D721Med (cell line): Measurements from ENCODE around the gene CRACR2B.

Experiments used
- DNase-seq: peaks from one replicate; pipeline ENCODE4 v3.0.0; 2011; ENCODE audit warnings: low spot score; ENCODE audit not compliant: insufficient read length
- FAIRE-seq: peaks from 2 replicates; lab custom pipeline; 2011; peaks lifted over from hg19 to GRCh38; lab: Jason Lieb, UNC
- TF ChIP-seq, protein P1 (sequence below): IDR thresholded peaks from 2 replicates; pipeline ENCODE4 v1.5.1; 2012; ENCODE audit warnings: mild to moderate bottlenecking, control low read depth; ENCODE audit not compliant: insufficient read depth; ENCODE audit errors: missing control alignments

The CRACR2B gene

DNA sequence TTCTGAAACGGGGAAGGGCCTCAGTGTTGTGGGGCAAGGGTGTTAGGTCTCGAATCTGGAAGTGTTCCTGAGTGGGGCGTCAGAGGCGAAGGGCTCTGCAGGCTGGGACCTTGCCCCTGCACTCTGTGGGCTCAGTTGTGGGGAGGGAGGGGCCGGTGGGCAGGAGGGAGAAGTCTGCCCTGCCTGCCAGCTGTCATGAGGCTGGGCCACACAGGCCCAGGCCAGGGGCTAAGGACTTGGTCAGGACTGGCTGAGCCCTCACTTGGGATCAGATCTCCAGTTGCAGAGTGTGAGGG, at the start of gene CRACR2B:
TSS of gene CRACR2B (plus strand) at position 23 of the 296 bp plus-strand sequence. CDS start 689 bp downstream, outside the sequence.
- no peak for FAIRE-seq
- DNase-seq = no peak
- TF ChIP-seq, protein P1, sequence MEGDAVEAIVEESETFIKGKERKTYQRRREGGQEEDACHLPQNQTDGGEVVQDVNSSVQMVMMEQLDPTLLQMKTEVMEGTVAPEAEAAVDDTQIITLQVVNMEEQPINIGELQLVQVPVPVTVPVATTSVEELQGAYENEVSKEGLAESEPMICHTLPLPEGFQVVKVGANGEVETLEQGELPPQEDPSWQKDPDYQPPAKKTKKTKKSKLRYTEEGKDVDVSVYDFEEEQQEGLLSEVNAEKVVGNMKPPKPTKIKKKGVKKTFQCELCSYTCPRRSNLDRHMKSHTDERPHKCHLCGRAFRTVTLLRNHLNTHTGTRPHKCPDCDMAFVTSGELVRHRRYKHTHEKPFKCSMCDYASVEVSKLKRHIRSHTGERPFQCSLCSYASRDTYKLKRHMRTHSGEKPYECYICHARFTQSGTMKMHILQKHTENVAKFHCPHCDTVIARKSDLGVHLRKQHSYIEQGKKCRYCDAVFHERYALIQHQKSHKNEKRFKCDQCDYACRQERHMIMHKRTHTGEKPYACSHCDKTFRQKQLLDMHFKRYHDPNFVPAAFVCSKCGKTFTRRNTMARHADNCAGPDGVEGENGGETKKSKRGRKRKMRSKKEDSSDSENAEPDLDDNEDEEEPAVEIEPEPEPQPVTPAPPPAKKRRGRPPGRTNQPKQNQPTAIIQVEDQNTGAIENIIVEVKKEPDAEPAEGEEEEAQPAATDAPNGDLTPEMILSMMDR = no peak

- TF ChIP-seq, protein P1 = no peak
- DNase-seq = no peak
- no peak for FAIRE-seq
Measured at GRCh38 chr11:778976-779954, 48.5 kb upstream of the CRACR2B start.

DNA sequence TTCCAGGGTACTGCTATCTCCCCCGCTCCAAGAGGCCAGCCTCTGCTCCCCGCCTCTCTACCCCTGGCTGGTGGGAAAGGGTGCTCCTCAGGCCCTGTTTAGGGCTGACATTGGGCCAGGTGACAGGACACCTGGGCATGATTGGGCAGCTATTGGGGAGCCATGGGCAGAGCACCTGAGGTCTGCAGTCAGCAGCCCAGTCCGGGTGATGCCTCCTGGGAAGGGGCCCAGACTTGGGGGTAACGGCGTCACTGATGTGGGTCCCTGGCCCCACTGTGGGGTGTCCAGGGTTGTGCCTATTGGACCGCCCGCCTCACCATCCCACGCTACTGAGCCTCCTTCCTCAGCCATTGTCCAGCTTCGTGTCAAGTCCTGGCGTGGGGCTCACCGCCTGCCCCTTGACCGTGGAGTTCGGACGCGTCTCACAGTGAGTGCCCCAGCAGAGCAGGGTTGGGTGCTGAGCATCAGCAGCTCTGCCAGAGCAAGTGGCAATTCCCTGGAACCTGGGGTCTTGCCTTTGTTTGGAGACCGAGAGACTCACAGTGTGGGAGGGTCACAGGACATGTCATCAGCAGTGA, 47.7 kb upstream of the CRACR2B start:
- no peak for FAIRE-seq
- DNase-seq = no peak
- TF ChIP-seq, protein P1 = no peak

GRCh38 chr11:782264-783174, 45.2 kb upstream of the CRACR2B start:
- DNase-seq (no peak), FAIRE-seq (no peak)
- TF ChIP-seq, protein P1 = no peak

- DNase-seq = peak; percentile 48
- no peak for FAIRE-seq
- TF ChIP-seq, protein P1 = peak; percentile 85
Measured at GRCh38 chr11:783581-784015, 44.1 kb upstream of the CRACR2B start.

- FAIRE-seq (no peak), DNase-seq (no peak)
- TF ChIP-seq, protein P1 = no peak
Measured at GRCh38 chr11:786235-787083, 41.3 kb upstream of the CRACR2B start.
